PFSK-1 (cell line): Measurements from ENCODE around the gene MRPL38.

Experiments used
- POLR2AphosphoS5 ChIP-seq: IDR thresholded peaks from 2 replicates; pipeline ENCODE4 v1.6.1; 2012; ENCODE audit warnings: low read depth, mild to moderate bottlenecking, control low read depth, low read length, moderate library complexity
- REST ChIP-seq, 2 experiments: IDR thresholded peaks; 2 replicates each; pipeline versions ENCODE4 v1.6.1 to v1.8.0; 2011 to 2012; ENCODE audit warnings: low read depth in 2 of 2, low read length in 2 of 2, control low read depth in 1 of 2, inconsistent platforms in 1 of 2, mild to moderate bottlenecking in 1 of 2, moderate library complexity in 1 of 2; ENCODE audit not compliant: insufficient read depth in 1 of 2
- SIN3A ChIP-seq: IDR thresholded peaks from 2 replicates; pipeline ENCODE4 v1.6.1; 2012; ENCODE audit warnings: mild to moderate bottlenecking, low read length, moderate library complexity, borderline replicate concordance; ENCODE audit not compliant: insufficient read depth

- TF ChIP-seq SIN3A = no peak
- no peak for TF ChIP-seq POLR2AphosphoS5
- TF ChIP-seq REST (IDR thresholded peaks at IDR 0.05; ENCODE audit: insufficient read depth in 1 of 2, low read depth in 2 of 2, low read length in 2 of 2) = no peak
Observed at GRCh38 chr17:75881678-75882454, 22.8 kb downstream of the MRPL38 start.
